ENCODE results near the gene NOS1AP. TPM values are rescaled to one million over a fixed set of nuclear protein-coding genes. Genes with fewer than 3 reads are reported as not detected.

The NOS1AP gene
- total RNA-seq, 1 experiment from 2014 or later: 5.3 TPM

GRCh38 chr1:162070825-162071224 lies 1.3 kb downstream of the NOS1AP start:
- intact Hi-C loops (cut with micrococcal nuclease): loop anchor here (5.0 kb wide), 1 partner anchor 66 kb away; no protein-coding TSS in a partner anchor
- H3K79me2 ChIP-seq (ENCODE audit: insufficient read depth, low read length): no peaks in the 10 kb centered on the region
- ChIA-PET CTCF (no interaction called here), POLR2A (interaction anchor here (2.2 kb wide), 1 partner anchor 74 kb away, joined by 10 read pairs; no protein-coding TSS in a partner anchor), RAD21 (ENCODE audit: low non-redundant PET in 1 of 2, low total read pairs in 2 of 2, uncharacterized antibody in 2 of 2, unreplicated experiment in 2 of 2) (no interaction called here)
- no peaks in the 10 kb centered on the region for H3K36me3 ChIP-seq (ENCODE audit: control insufficient read depth in 1 of 2, insufficient read depth in 2 of 2, low read length in 2 of 2)
- H3K27ac ChIP-seq (ENCODE audit: low read depth, low read length): no peak overlapping the region
- TF ChIP-seq MAX (IDR thresholded peaks at IDR 0.05) (0 out of 2 replicates have a peak, but pooled peaks have one; percentile 10), ZFX (IDR thresholded peaks at IDR 0.05) (no peak), EGR1 (IDR thresholded peaks at IDR 0.05; ENCODE audit: low read depth) (no peak), RAD21 (IDR thresholded peaks at IDR 0.05; ENCODE audit: low read depth) (no peak), YY1 (IDR thresholded peaks at IDR 0.05; ENCODE audit: extremely low read depth, insufficient replicate concordance, low read depth, low read length) (no peak)
- peak overlapping the region; percentile 84 for H3K4me2 ChIP-seq (ENCODE audit: low read length)
- ATAC-seq: no peak
- no peaks in the 10 kb centered on the region for H3K9me2 ChIP-seq (ENCODE audit: insufficient read depth)
- H4K20me1 ChIP-seq (ENCODE audit: insufficient read depth): no peaks in the 10 kb centered on the region
- peaks cover 26% of the 10 kb centered on the region; the same call in 1 of the 2 replicates for H3K27me3 ChIP-seq (ENCODE audit: insufficient read depth, low read length)
- H3K4me3 ChIP-seq (replicated peaks in 1 of 2; ENCODE audit: low read depth in 1 of 2, low read length in 2 of 2): peak overlapping the region; percentile 54 to 68
- BruUV-seq (replicated peaks): TSS peak; percentile 32
- H3K4me1 ChIP-seq (ENCODE audit: control insufficient read depth in 1 of 2, insufficient read depth in 2 of 2, low read length in 2 of 2): peaks cover 46 to 48% of the 10 kb centered on the region in 2 experiments
- no peaks in the 10 kb centered on the region for H3K9me3 ChIP-seq (ENCODE audit: control insufficient read depth in 1 of 2, insufficient read depth in 1 of 2, low read depth in 1 of 2, low read length in 2 of 2)
- H2AFZ ChIP-seq (ENCODE audit: low read depth, low read length, poor library complexity, severe bottlenecking): no peak overlapping the region
- DNase-seq (ENCODE audit: low read depth, low spot score): no peak
- H3K9ac ChIP-seq (ENCODE audit: low read length): peak overlapping the region; percentile 58; the same call in 1 of the 2 replicates

DNA sequence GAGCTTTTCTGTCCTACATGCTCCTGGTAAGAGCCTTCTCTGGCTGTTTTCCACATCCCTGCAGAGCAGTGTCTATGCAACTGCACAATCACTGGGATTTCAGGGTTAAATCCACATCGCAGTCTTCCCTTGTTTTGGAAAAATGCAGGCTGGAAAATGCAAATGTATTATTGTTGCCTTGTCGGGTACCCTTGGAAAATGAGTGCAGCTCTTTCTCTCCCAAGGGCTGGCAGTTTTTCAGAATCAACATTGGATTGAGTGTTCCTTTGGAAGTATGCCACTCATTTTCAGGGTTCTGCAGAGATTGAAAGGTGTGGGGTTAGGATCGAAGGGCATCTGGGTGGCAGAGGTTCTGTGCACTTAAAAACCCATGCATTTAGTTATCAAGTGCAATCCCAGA lies 3.2 kb downstream of the NOS1AP start:
- H3K79me2 ChIP-seq (ENCODE audit: insufficient read depth, low read length): no peaks in the 10 kb centered on the region
- peaks cover 29% of the 10 kb centered on the region; the same call in 1 of the 2 replicates for H3K27me3 ChIP-seq (ENCODE audit: insufficient read depth, low read length)
- ATAC-seq (no peak), DNase-seq (ENCODE audit: low read depth, low spot score) (no peak)
- ChIA-PET CTCF (interaction anchor here (0.6 kb wide), 1 partner anchor 9 kb away, joined by 3 read pairs; no protein-coding TSS in a partner anchor), RAD21 (ENCODE audit: low non-redundant PET in 1 of 2, low total read pairs in 2 of 2, uncharacterized antibody in 2 of 2, unreplicated experiment in 2 of 2) (no interaction called here), POLR2A (no interaction called here)
- no TSS peak for BruUV-seq (replicated peaks)
- no peak overlapping the region for H3K27ac ChIP-seq (ENCODE audit: low read depth, low read length)
- H3K9me3 ChIP-seq (ENCODE audit: control insufficient read depth in 1 of 2, insufficient read depth in 1 of 2, low read depth in 1 of 2, low read length in 2 of 2): no peaks in the 10 kb centered on the region
- no peak overlapping the region for H2AFZ ChIP-seq (ENCODE audit: low read depth, low read length, poor library complexity, severe bottlenecking)
- H4K20me1 ChIP-seq (ENCODE audit: insufficient read depth): no peaks in the 10 kb centered on the region
- intact Hi-C loops (cut with micrococcal nuclease): loop anchor here (5.0 kb wide), 1 partner anchor 65 kb away; no protein-coding TSS in a partner anchor
- no peak overlapping the region for H3K9ac ChIP-seq (ENCODE audit: low read length)
- TF ChIP-seq REST (IDR thresholded peaks at IDR 0.05; ENCODE audit: low read depth) (no peak), MAX (IDR thresholded peaks at IDR 0.05) (no peak), EZH2 (IDR thresholded peaks at IDR 0.05) (no peak), ELF1 (IDR thresholded peaks at IDR 0.05; ENCODE audit: borderline replicate concordance, low read depth) (no peak), CTCF (IDR thresholded peaks at IDR 0.05 in 2 of 3, conservative IDR thresholded peaks at IDR 0.05 in 1 of 3; ENCODE audit: borderline replicate concordance in 1 of 3, insufficient read depth in 1 of 3, low read depth in 2 of 3, low read length in 2 of 3) (no peak)
- H3K4me1 ChIP-seq (ENCODE audit: control insufficient read depth in 1 of 2, insufficient read depth in 2 of 2, low read length in 2 of 2): peaks cover 52 to 59% of the 10 kb centered on the region in 2 experiments
- H3K36me3 ChIP-seq (ENCODE audit: control insufficient read depth in 1 of 2, insufficient read depth in 2 of 2, low read length in 2 of 2): no peaks in the 10 kb centered on the region
- H3K4me2 ChIP-seq (ENCODE audit: low read length): no peak overlapping the region
- H3K9me2 ChIP-seq (ENCODE audit: insufficient read depth): no peaks in the 10 kb centered on the region
- no peak overlapping the region for H3K4me3 ChIP-seq (replicated peaks in 1 of 2; ENCODE audit: low read depth in 1 of 2, low read length in 2 of 2)
